Measurements from ENCODE around the gene PRRC2A. TPM values are rescaled to one million over a fixed set of nuclear protein-coding genes. Genes with fewer than 3 reads are reported as not detected.
A peak's percentile ranks its signal among the peaks of the same experiment; 100 is the strongest.

PRRC2A gene
- total and polyA plus RNA-seq, 11 donors, result 75.1 to 119 (median 97.4) TPM

GRCh38 chr6:31579546-31580437 lies 40.7 kb upstream of the PRRC2A start:
- TF ChIP-seq CTCF (IDR thresholded peaks at IDR 0.05), result no peak
- TF ChIP-seq POLR2A (IDR thresholded peaks at IDR 0.05), result no peak
- intact Hi-C loops (cut with DNase I), result loop anchor here (1.0 to 5.0 kb wide), 5 partner anchors 19 to 33 kb away; partner anchors contain the start of genes ATP6V1G2 (in 9 of the 10) and NFKBIL1 (in 9 of the 10)
- H3K4me1 ChIP-seq, result peaks cover 0 to 78% (median 16%) of the 10 kb centered on the region in 12 donors
- no peaks in the 10 kb centered on the region for H3K9me3 ChIP-seq
- peak overlapping the region in 3 of 12 donors; percentile 76 to 96 (median 85) for H3K4me3 ChIP-seq
- H3K27me3 ChIP-seq, result no peaks in the 10 kb centered on the region
- H3K36me3 ChIP-seq, result peaks cover 0 to 10% (median 0%) of the 10 kb centered on the region in 9 donors
- H3K27ac ChIP-seq, result peak overlapping the region in 1 of 12 donors; percentile 92
- WGBS, 4 donors, result 89 to 96% (median 93%) methylated on average over 8 of the region's 8 CpGs
- ATAC-seq (no peak), DNase-seq (no peak)

- DNase-seq, result no peak
- peak overlapping the region; percentile 67 to 98 (median 84) for H3K4me3 ChIP-seq
- H3K36me3 ChIP-seq, result peaks cover 0 to 10% (median 0%) of the 10 kb centered on the region in 9 donors
- no peak for TF ChIP-seq CTCF (IDR thresholded peaks at IDR 0.05)
- no peak for TF ChIP-seq POLR2A (IDR thresholded peaks at IDR 0.05)
- intact Hi-C loops (cut with DNase I), result loop anchor here (1.0 to 5.0 kb wide), 5 partner anchors 18 to 34 kb away; partner anchors contain the start of genes ATP6V1G2 (in 9 of the 10) and NFKBIL1 (in 9 of the 10)
- H3K27me3 ChIP-seq, result no peaks in the 10 kb centered on the region
- peak overlapping the region in 11 of 12 donors; percentile 84 to 95 (median 85) for H3K27ac ChIP-seq
- no peaks in the 10 kb centered on the region for H3K9me3 ChIP-seq
- ATAC-seq, result no peak
- 40 to 45% (median 41%) methylated on average over 11 of the region's 11 CpGs for WGBS, 4 donors
- peaks cover 0 to 78% (median 15%) of the 10 kb centered on the region in 12 donors for H3K4me1 ChIP-seq
Measured at GRCh38 chr6:31580438-31580740, 40.1 kb upstream of the PRRC2A start.

DNA sequence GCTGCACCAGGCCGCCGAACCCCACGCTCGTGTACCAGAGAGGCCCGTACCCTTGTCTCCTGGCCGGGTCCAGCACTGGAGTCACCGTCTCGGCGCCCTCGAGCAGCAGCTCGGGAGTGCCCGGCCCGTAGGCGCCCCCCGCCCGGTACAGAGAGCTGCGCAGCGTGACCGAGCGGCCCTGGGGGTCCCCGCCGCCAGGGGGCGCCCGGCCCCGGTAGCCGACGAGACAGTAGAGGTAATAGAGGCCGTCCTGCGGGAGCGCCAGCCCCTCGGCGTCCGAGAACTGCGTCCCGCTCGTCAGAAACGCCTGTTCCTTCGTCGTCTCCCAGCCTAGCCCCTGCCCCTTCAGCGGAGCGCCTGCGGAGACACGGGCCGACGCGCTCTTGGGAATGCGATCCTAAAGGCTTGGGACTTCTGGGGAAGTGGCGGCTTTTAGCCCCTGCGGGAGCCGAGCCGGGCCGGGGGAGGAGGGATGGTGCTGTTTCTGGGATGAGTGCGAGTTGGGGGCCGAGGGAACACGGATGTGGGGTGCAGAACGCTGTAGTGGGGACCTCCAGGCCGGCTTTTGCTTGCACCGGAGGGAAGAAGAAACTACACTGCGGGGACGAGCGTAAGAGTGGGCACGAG lies 39.6 kb upstream of the PRRC2A start:
- no peaks in the 10 kb centered on the region for H3K27me3 ChIP-seq

More for the DNA sequence above, 39.6 kb upstream of the PRRC2A start:
- ATAC-seq, result peak; percentile 93 to 98 (median 98)
- Histone ChIP-seq H3K27ac (peak overlapping the region; percentile 71 to 95 (median 85)), H3K4me3 (peak overlapping the region; percentile 67 to 98 (median 84)), H3K36me3 (peaks cover 0 to 10% (median 0%) of the 10 kb centered on the region in 9 donors), H3K4me1 (peaks cover 0 to 83% (median 15%) of the 10 kb centered on the region in 12 donors), H3K9me3 (no peaks in the 10 kb centered on the region)
- 0 to 1% (median 0%) methylated on average over 46 to 62 of the region's 62 CpGs for WGBS, 4 donors
- TF ChIP-seq CTCF (IDR thresholded peaks at IDR 0.05) (peak; percentile 31 to 100 (median 99)), POLR2A (IDR thresholded peaks at IDR 0.05) (peak in 1 of 2 donors; percentile 39)
- intact Hi-C loops (cut with DNase I), result loop anchor here (1.0 to 5.0 kb wide), 6 partner anchors 17 to 34 kb away; partner anchors contain the start of genes ATP6V1G2 (in 9 of the 10) and NFKBIL1 (in 9 of the 10)
- peak; percentile 90 to 95 (median 92) for DNase-seq
